PC-9 (cell line): ENCODE data around the gene DICER1.

Experiments
- EZH2 ChIP-seq: fragments of 200-600 bp; sonication (generic); IDR thresholded peaks from 2 replicates; pipeline ENCODE4 v1.8.0; 2017; ENCODE audit warnings: antibody characterized with exemption, low read depth
- TF ChIP-seq, protein P1 (sequence below): fragments of 200-600 bp; sonication (generic); conservative IDR thresholded peaks from 2 replicates; pipeline ENCODE4 v1.6.1; 2017; ENCODE audit warnings: mixed run types, antibody characterized with exemption, mild to moderate bottlenecking, moderate library complexity

DNA sequence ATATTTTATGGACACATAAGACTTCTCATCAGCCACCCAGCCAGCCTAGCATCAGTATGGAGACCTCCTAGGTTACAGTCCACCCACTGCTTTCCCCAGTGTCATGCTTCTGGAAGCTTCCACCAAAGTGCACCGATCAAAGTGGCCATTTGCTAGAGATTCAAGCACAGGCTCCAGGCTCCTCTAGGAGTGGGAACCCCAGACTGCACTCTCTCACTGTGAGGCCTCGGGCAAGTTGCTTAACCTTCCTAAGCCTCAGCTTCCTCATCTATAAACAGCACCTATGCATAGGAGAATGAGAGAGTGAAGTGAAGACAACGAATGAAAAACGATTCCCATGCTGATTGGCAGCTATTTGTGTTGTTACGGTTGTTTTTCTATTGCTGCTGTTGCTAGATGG, 94.4 kb downstream of the DICER1 start:
- TF ChIP-seq, protein P1, sequence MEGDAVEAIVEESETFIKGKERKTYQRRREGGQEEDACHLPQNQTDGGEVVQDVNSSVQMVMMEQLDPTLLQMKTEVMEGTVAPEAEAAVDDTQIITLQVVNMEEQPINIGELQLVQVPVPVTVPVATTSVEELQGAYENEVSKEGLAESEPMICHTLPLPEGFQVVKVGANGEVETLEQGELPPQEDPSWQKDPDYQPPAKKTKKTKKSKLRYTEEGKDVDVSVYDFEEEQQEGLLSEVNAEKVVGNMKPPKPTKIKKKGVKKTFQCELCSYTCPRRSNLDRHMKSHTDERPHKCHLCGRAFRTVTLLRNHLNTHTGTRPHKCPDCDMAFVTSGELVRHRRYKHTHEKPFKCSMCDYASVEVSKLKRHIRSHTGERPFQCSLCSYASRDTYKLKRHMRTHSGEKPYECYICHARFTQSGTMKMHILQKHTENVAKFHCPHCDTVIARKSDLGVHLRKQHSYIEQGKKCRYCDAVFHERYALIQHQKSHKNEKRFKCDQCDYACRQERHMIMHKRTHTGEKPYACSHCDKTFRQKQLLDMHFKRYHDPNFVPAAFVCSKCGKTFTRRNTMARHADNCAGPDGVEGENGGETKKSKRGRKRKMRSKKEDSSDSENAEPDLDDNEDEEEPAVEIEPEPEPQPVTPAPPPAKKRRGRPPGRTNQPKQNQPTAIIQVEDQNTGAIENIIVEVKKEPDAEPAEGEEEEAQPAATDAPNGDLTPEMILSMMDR = no peak
- no peak for TF ChIP-seq EZH2
